GM23248 (cell line): ENCODE results near the gene SORT1.

ENCODE experiments used
- EZH2 ChIP-seq: fragments of 200-600 bp; sonication (generic); IDR thresholded peaks from 2 replicates; pipeline ENCODE4 v1.6.1; 2018; ENCODE audit warnings: antibody characterized with exemption, mild to moderate bottlenecking; ENCODE audit not compliant: insufficient read depth, poor library complexity, severe bottlenecking
- EZH2phosphoT487 ChIP-seq: fragments of 200-600 bp; sonication (generic); IDR thresholded peaks from 2 replicates; pipeline ENCODE4 v1.6.1; 2018; ENCODE audit warnings: antibody characterized with exemption, moderate library complexity, mild to moderate bottlenecking, low read depth; ENCODE audit not compliant: insufficient read depth

DNA sequence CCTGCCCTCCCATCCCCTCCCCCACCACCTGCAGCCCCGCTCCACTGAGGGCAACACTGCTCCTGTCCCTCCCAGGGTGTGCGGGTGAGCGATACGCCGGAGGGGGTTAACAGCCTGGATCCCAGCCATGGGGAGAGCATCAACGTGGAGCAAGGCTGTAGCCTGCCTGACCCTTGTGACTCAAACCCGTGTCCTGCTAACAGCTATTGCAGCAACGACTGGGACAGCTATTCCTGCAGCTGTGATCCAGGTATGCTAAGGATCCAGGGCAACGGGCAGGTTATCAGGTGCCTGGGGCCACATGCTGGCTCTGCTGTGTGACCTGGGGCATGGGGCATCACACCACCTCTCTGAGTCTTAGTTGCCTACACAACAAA, 133.4 kb downstream of the SORT1 start:
- no peak for TF ChIP-seq EZH2phosphoT487
- no peak for TF ChIP-seq EZH2
